ENCODE data around the gene LHFPL6.

The LHFPL6 gene

GRCh38 chr13:39596176-39596575, 6.8 kb downstream of the LHFPL6 start:
- no peak for DNase-seq (ENCODE audit: low spot score)

- DNase-seq (ENCODE audit: low spot score), result no peak
These were observed 12.4 kb downstream of the LHFPL6 start for GRCh38 chr13:39590466-39591036.

- no peak for DNase-seq (ENCODE audit: low spot score)
These were observed 14.6 kb downstream of the LHFPL6 start for GRCh38 chr13:39588384-39588783.

DNA sequence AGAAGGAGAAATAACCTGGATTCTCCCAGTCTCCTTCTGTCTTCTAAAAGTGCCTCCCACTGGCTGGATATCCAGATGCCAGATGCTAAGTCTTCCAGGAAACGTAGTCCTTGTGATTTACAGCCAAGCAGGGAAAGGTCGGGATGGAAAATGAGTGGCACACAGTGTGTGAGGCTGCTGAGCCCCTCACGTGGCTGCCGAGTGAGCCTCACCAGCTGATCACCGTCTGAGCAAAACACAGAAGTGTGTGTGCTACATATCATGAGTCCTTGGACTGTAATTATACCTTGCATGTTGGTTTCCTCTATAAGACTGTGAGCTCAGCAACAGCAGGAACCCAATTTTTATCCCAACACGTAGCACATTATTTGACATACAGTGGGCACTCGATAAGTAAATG, 15.1 kb downstream of the LHFPL6 start:
- no peak for DNase-seq (ENCODE audit: low spot score)

DNA sequence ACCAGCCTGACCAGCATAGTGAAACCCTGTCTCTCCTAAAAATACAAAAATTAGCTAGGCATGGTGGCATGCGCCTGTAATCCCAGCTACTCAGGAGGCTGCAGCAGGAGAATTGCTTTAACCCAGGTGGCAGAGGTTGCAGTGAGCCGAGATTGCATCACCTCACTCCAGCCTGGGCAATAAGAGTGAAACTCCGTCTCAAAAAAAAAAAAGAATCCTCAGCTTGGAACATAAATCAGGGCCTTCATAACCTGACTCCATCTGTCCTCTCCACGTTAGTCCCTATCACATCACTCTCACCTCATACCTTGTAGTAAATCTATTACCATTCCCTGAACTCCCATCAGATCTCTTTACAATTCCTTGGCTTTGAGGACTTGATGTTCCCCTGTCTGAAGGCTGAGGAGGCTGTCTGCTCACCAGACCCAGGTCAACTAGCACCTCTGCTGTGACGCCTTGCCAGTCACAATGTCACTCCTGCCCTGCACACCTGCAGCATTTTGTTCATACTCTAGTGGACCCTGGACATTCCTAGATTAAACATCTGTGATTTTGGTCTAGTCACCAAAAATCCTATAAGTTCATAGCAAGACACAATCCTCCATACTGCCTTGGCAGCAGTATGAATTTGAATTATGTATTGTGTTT, 15.9 kb downstream of the LHFPL6 start:
- no peak for DNase-seq (ENCODE audit: low spot score)

DNA sequence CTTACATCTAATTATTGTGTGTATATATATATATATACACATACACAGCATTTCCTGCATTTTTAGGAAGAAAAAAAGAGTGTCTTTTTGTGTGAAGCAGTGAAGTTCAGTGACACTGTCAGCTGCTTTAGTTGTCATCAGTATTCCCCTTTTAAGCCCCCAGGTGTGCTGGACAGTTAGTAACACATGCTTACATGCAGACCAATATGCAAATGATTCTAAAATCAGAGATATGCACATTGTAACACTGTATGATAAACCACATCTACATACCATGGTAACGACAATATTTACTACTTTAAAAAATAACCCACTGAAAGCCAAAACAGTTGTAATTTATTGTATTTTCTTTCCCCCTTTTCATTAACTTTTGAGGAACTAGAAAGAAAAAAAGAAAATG, 16.8 kb downstream of the LHFPL6 start:
- no peak for DNase-seq (ENCODE audit: low spot score)

GRCh38 chr13:39585219-39585618, 17.8 kb downstream of the LHFPL6 start:
- no peak for DNase-seq (ENCODE audit: low spot score)

- no peak for DNase-seq (ENCODE audit: low spot score)
These were observed 22.0 kb downstream of the LHFPL6 start for GRCh38 chr13:39580881-39581575.

- no peak for DNase-seq (ENCODE audit: low spot score)
These were observed 24.1 kb downstream of the LHFPL6 start for GRCh38 chr13:39578821-39579291.

GRCh38 chr13:39577838-39578491, 25.0 kb downstream of the LHFPL6 start:
- DNase-seq (ENCODE audit: low spot score), result peak; percentile 17

GRCh38 chr13:39577203-39577602, 25.8 kb downstream of the LHFPL6 start:
- no peak for DNase-seq (ENCODE audit: low spot score)

GRCh38 chr13:39575641-39576238, 27.3 kb downstream of the LHFPL6 start:
- no peak for DNase-seq (ENCODE audit: low spot score)

GRCh38 chr13:39571502-39572092, 31.4 kb downstream of the LHFPL6 start:
- no peak for DNase-seq (ENCODE audit: low spot score)

- DNase-seq (ENCODE audit: low spot score), result no peak
These were observed 35.4 kb downstream of the LHFPL6 start for GRCh38 chr13:39567569-39567968.

- DNase-seq (ENCODE audit: low spot score), result no peak
These were observed 36.6 kb downstream of the LHFPL6 start for GRCh38 chr13:39566216-39566869.

GRCh38 chr13:39565036-39565949, 37.7 kb downstream of the LHFPL6 start:
- DNase-seq (ENCODE audit: low spot score), result no peak

- DNase-seq (ENCODE audit: low spot score), result no peak
These were observed 39.6 kb downstream of the LHFPL6 start for GRCh38 chr13:39563470-39563735.

GRCh38 chr13:39561971-39562370, 41.0 kb downstream of the LHFPL6 start:
- DNase-seq (ENCODE audit: low spot score), result no peak

GRCh38 chr13:39559847-39560246, 43.1 kb downstream of the LHFPL6 start:
- no peak for DNase-seq (ENCODE audit: low spot score)

- no peak for DNase-seq (ENCODE audit: low spot score)
These were observed 45.6 kb downstream of the LHFPL6 start for GRCh38 chr13:39557285-39557955.
